Keratinocyte (primary cell): ENCODE data around the gene SHQ1. TPM values are rescaled to one million over a fixed set of nuclear protein-coding genes. Genes with fewer than 3 reads are reported as not detected.

Experiments
- DNase-seq: peaks from one replicate; pipeline ENCODE4 v3.0.0-alpha.2; 2011; ENCODE audit warnings: low read depth, missing footprints, low spot score
- FAIRE-seq: peaks from 2 replicates; lab custom pipeline; 2011; peaks lifted over from hg19 to GRCh38; lab: Jason Lieb, UNC
- H2AFZ ChIP-seq: 2 replicates; pipeline ENCODE4 v1.6.0; 2012; ENCODE audit warnings: low read length, control low read depth, inconsistent platforms; ENCODE audit not compliant: control insufficient read depth
- H3K27ac ChIP-seq: 2 replicates; pipeline ENCODE4 v1.5.1; 2011; ENCODE audit warnings: low read length; ENCODE audit not compliant: control insufficient read depth, insufficient read depth
- H3K27me3 ChIP-seq: 3 replicates; pipeline ENCODE4 v1.6.0; 2011; ENCODE audit warnings: low read length; ENCODE audit not compliant: control insufficient read depth, insufficient read depth; ENCODE audit errors: extremely low read depth
- H3K36me3 ChIP-seq, 2 experiments: 2 replicates in 1 of 2; 3 replicates in 1 of 2; pipeline ENCODE4 v1.5.1; 2011; ENCODE audit warnings: low read length in 2 of 2, mild to moderate bottlenecking in 1 of 2; ENCODE audit not compliant: control insufficient read depth in 2 of 2, insufficient read depth in 2 of 2; ENCODE audit errors: extremely low read depth in 1 of 2
- H3K4me1 ChIP-seq: 3 replicates; pipeline ENCODE4 v1.5.1; 2011; ENCODE audit warnings: low read length; ENCODE audit not compliant: control insufficient read depth, insufficient read depth; ENCODE audit errors: extremely low read depth
- H3K4me2 ChIP-seq: 3 replicates; pipeline ENCODE4 v1.6.0; 2011; ENCODE audit warnings: low read depth, low read length; ENCODE audit not compliant: control insufficient read depth, insufficient read depth; ENCODE audit errors: extremely low read depth
- H3K4me3 ChIP-seq, 3 experiments: fragments of 200-600 bp in 1 of 3; sonication (generic) in 1 of 3; 2 replicates in 2 of 3; 3 replicates in 1 of 3; pipeline ENCODE4 v1.5.1; 2011 to 2016; ENCODE audit warnings: low read length in 3 of 3, mild to moderate bottlenecking in 3 of 3, control low read depth in 2 of 3, inconsistent platforms in 1 of 3, low read depth in 1 of 3, mixed read lengths in 1 of 3, mixed run types in 1 of 3, moderate library complexity in 1 of 3; ENCODE audit not compliant: control insufficient read depth in 2 of 3, insufficient read depth in 2 of 3; ENCODE audit errors: extremely low read depth in 1 of 3
- H3K79me2 ChIP-seq: 2 replicates; pipeline ENCODE4 v1.6.0; 2012; ENCODE audit warnings: low read length; ENCODE audit not compliant: control insufficient read depth, insufficient read depth
- H3K9ac ChIP-seq: 3 replicates; pipeline ENCODE4 v1.6.0; 2011; ENCODE audit warnings: low read length; ENCODE audit not compliant: control insufficient read depth, insufficient read depth; ENCODE audit errors: extremely low read depth
- H3K9me1 ChIP-seq: 3 replicates; pipeline ENCODE4 v1.6.0; 2011; ENCODE audit warnings: low read length; ENCODE audit not compliant: control insufficient read depth, insufficient read depth; ENCODE audit errors: extremely low read depth
- H3K9me3 ChIP-seq: 2 replicates; pipeline ENCODE4 v1.5.1; 2012; ENCODE audit warnings: low read depth, low read length; ENCODE audit not compliant: control insufficient read depth
- H4K20me1 ChIP-seq: 3 replicates; pipeline ENCODE4 v1.6.0; 2011; ENCODE audit warnings: low read length; ENCODE audit not compliant: control insufficient read depth, insufficient read depth; ENCODE audit errors: extremely low read depth
- CTCF ChIP-seq, 3 experiments: IDR thresholded peaks in 1 of 3; conservative IDR thresholded peaks in 1 of 3; optimal IDR thresholded peaks in 1 of 3; 2 replicates in 2 of 3; 3 replicates in 1 of 3; pipeline versions ENCODE3 to v1.5.1; 2011; ENCODE audit warnings: low read length in 3 of 3, mild to moderate bottlenecking in 3 of 3, moderate library complexity in 2 of 3, control low read depth in 1 of 3, inconsistent platforms in 1 of 3; ENCODE audit not compliant: insufficient read depth in 2 of 3; ENCODE audit errors: extremely low read depth in 1 of 3
- EZH2 ChIP-seq: IDR thresholded peaks from one replicate; pipeline ENCODE4 v1.6.1; 2012; ENCODE audit warnings: inconsistent platforms, mild to moderate bottlenecking, low read length, moderate library complexity
- dilution Hi-C: fragments of 300-500 bp; cut with MboI; formaldehyde crosslinking; loops from one replicate; pipeline ENCODE4 v1.7.0; 2020; ENCODE audit warnings: low sequenced_read_pairs; ENCODE audit not compliant: extremely low pct_ligation_motif_present
- polyA plus RNA-seq, 5 experiments: library from polyadenylated mRNA; depleted of rRNA in 3 of 5; stranded (reverse) in 3 of 5; stranded (forward) in 1 of 5; unstranded in 1 of 5; fragments of >200 nt; gene quantifications; 1 replicate in 1 of 5; 2 replicates in 3 of 5; 3 replicates in 1 of 5; pipeline versions ENCODE4 v1.2.1 to v1.2.3, GENCODE V29; 2011 to 2012; ENCODE audit warnings: missing spikeins in 2 of 5, low read depth in 1 of 5, low replicate concordance in 1 of 5

The SHQ1 gene
- polyA plus RNA-seq, 1 donor (not counting 4 experiments of a cell fraction or from before 2014, with no cell fraction given) = 17.7 TPM

- no peak overlapping the region for H3K4me2 ChIP-seq
- DNase-seq = no peak
- no peaks in the 10 kb centered on the region for H3K9me3 ChIP-seq
- peak; percentile 29 for FAIRE-seq
- no peaks in the 10 kb centered on the region for H3K9me1 ChIP-seq
- no peaks in the 10 kb centered on the region for H3K27me3 ChIP-seq
- H3K4me3 ChIP-seq = no peak overlapping the region
- peaks cover 0 to 2% of the 10 kb centered on the region in 2 experiments for H3K36me3 ChIP-seq
- dilution Hi-C loops = no loop called here
- no peaks in the 10 kb centered on the region for H4K20me1 ChIP-seq
- H3K9ac ChIP-seq = no peak overlapping the region
- H3K27ac ChIP-seq = no peak overlapping the region
- TF ChIP-seq EZH2 = no peak
- no peak for TF ChIP-seq CTCF (optimal IDR thresholded peaks at IDR 0.05 in 1 of 3, IDR thresholded peaks at IDR 0.05 in 1 of 3, conservative IDR thresholded peaks at IDR 0.05 in 1 of 3; ENCODE audit: extremely low read depth in 1 of 3, insufficient read depth in 2 of 3, low read length in 3 of 3)
- no peaks in the 10 kb centered on the region for H3K79me2 ChIP-seq
- no peaks in the 10 kb centered on the region for H3K4me1 ChIP-seq
- H2AFZ ChIP-seq = no peak overlapping the region
Observed at GRCh38 chr3:72802001-72802400, 46.2 kb downstream of the SHQ1 start.

GRCh38 chr3:72800869-72801268, 47.4 kb downstream of the SHQ1 start:
- Histone ChIP-seq H3K4me3 (no peak overlapping the region), H3K27me3 (no peaks in the 10 kb centered on the region), H4K20me1 (no peaks in the 10 kb centered on the region), H2AFZ (no peak overlapping the region), H3K36me3 (peaks cover 0 to 2% of the 10 kb centered on the region in 2 experiments), H3K9ac (no peak overlapping the region), H3K4me1 (no peaks in the 10 kb centered on the region), H3K79me2 (no peaks in the 10 kb centered on the region), H3K27ac (no peak overlapping the region), H3K9me1 (no peaks in the 10 kb centered on the region), H3K9me3 (no peaks in the 10 kb centered on the region), H3K4me2 (no peak overlapping the region)
- TF ChIP-seq CTCF (optimal IDR thresholded peaks at IDR 0.05 in 1 of 3, IDR thresholded peaks at IDR 0.05 in 1 of 3, conservative IDR thresholded peaks at IDR 0.05 in 1 of 3; ENCODE audit: extremely low read depth in 1 of 3, insufficient read depth in 2 of 3, low read length in 3 of 3) (no peak), EZH2 (no peak)
- DNase-seq = no peak
- dilution Hi-C loops = no loop called here
- no peak for FAIRE-seq
